Measurements from ENCODE around the gene PRPF4.
"Not testable (repeated sequence)": the region's sequence is repeated elsewhere in the genome, so short reads cannot be mapped to it uniquely, and the experiment has no call there.

The PRPF4 gene

GRCh38 chr9:113267911-113268566 is 7.4 kb upstream of the PRPF4 start:
- no peak for DNase-seq (ENCODE audit: low read depth, low spot score)
- Histone ChIP-seq H3K27me3 (ENCODE audit: control insufficient read depth, insufficient read depth, low read length) (no peaks in the 10 kb centered on the region), H3K9me3 (ENCODE audit: control insufficient read depth, insufficient read depth, low read length) (no peaks in the 10 kb centered on the region), H3K27ac (ENCODE audit: low read length) (no peak overlapping the region), H3K4me3 (ENCODE audit: low read length) (no peak overlapping the region), H3K36me3 (ENCODE audit: control insufficient read depth, insufficient read depth, low read length) (peaks cover 3% of the 10 kb centered on the region; the same call in 1 of the 2 replicates), H3K4me1 (ENCODE audit: control insufficient read depth, insufficient read depth, low read length) (no peaks in the 10 kb centered on the region)
- no CpG with 5 or more reads among the region's 4 CpGs for WGBS (ENCODE audit: insufficient coverage, insufficient read length)

- Histone ChIP-seq H3K4me1 (ENCODE audit: control insufficient read depth, insufficient read depth, low read length) (no peaks in the 10 kb centered on the region), H3K27ac (ENCODE audit: low read length) (no peak overlapping the region), H3K36me3 (ENCODE audit: control insufficient read depth, insufficient read depth, low read length) (peaks cover 3% of the 10 kb centered on the region; the same call in 1 of the 2 replicates), H3K4me3 (ENCODE audit: low read length) (no peak overlapping the region), H3K27me3 (ENCODE audit: control insufficient read depth, insufficient read depth, low read length) (no peaks in the 10 kb centered on the region), H3K9me3 (ENCODE audit: control insufficient read depth, insufficient read depth, low read length) (no peaks in the 10 kb centered on the region)
- WGBS (ENCODE audit: insufficient coverage, insufficient read length): no CpG with 5 or more reads among the region's 2 CpGs
- no peak for DNase-seq (ENCODE audit: low read depth, low spot score)
These were observed 6.1 kb upstream of the PRPF4 start for GRCh38 chr9:113269355-113269754.

GRCh38 chr9:113269871-113270270 is 5.6 kb upstream of the PRPF4 start:
- peaks cover 3% of the 10 kb centered on the region; the same call in 1 of the 2 replicates for H3K36me3 ChIP-seq (ENCODE audit: control insufficient read depth, insufficient read depth, low read length)
- H3K9me3 ChIP-seq (ENCODE audit: control insufficient read depth, insufficient read depth, low read length): no peaks in the 10 kb centered on the region
- H3K4me3 ChIP-seq (ENCODE audit: low read length): no peak overlapping the region
- WGBS (ENCODE audit: insufficient coverage, insufficient read length): no CpG with 5 or more reads among the region's 2 CpGs
- H3K27me3 ChIP-seq (ENCODE audit: control insufficient read depth, insufficient read depth, low read length): no peaks in the 10 kb centered on the region
- no peaks in the 10 kb centered on the region for H3K4me1 ChIP-seq (ENCODE audit: control insufficient read depth, insufficient read depth, low read length)
- H3K27ac ChIP-seq (ENCODE audit: low read length): no peak overlapping the region
- DNase-seq (ENCODE audit: low read depth, low spot score): no peak

GRCh38 chr9:113274474-113275156 is 843 bp upstream of the PRPF4 start:
- Histone ChIP-seq H3K27me3 (ENCODE audit: control insufficient read depth, insufficient read depth, low read length) (no peaks in the 10 kb centered on the region), H3K36me3 (ENCODE audit: control insufficient read depth, insufficient read depth, low read length) (peaks cover 3% of the 10 kb centered on the region; the same call in 1 of the 2 replicates), H3K27ac (ENCODE audit: low read length) (no peak overlapping the region), H3K4me1 (ENCODE audit: control insufficient read depth, insufficient read depth, low read length) (no peaks in the 10 kb centered on the region), H3K9me3 (ENCODE audit: control insufficient read depth, insufficient read depth, low read length) (no peaks in the 10 kb centered on the region), H3K4me3 (ENCODE audit: low read length) (peak overlapping the region; percentile 89; the same call in 1 of the 2 replicates)
- WGBS (ENCODE audit: insufficient coverage, insufficient read length): no CpG with 5 or more reads among the region's 15 CpGs
- no peak for DNase-seq (ENCODE audit: low read depth, low spot score)

- Histone ChIP-seq H3K4me1 (ENCODE audit: control insufficient read depth, insufficient read depth, low read length) (no peaks in the 10 kb centered on the region), H3K9me3 (ENCODE audit: control insufficient read depth, insufficient read depth, low read length) (no peaks in the 10 kb centered on the region), H3K27me3 (ENCODE audit: control insufficient read depth, insufficient read depth, low read length) (no peaks in the 10 kb centered on the region), H3K4me3 (ENCODE audit: low read length) (no peak overlapping the region), H3K36me3 (ENCODE audit: control insufficient read depth, insufficient read depth, low read length) (peaks cover 11% of the 10 kb centered on the region; the same call in 1 of the 2 replicates), H3K27ac (ENCODE audit: low read length) (no peak overlapping the region)
- DNase-seq (ENCODE audit: low read depth, low spot score): no peak
- WGBS (ENCODE audit: insufficient coverage, insufficient read length): no CpG with 5 or more reads among the region's 4 CpGs
These were observed 3.4 kb downstream of the PRPF4 start for GRCh38 chr9:113278840-113279239.

- DNase-seq (ENCODE audit: low read depth, low spot score): no peak
- Histone ChIP-seq H3K27me3 (ENCODE audit: control insufficient read depth, insufficient read depth, low read length) (no peaks in the 10 kb centered on the region), H3K36me3 (ENCODE audit: control insufficient read depth, insufficient read depth, low read length) (peaks cover 24% of the 10 kb centered on the region; the same call in 1 of the 2 replicates), H3K4me1 (ENCODE audit: control insufficient read depth, insufficient read depth, low read length) (no peaks in the 10 kb centered on the region), H3K9me3 (ENCODE audit: control insufficient read depth, insufficient read depth, low read length) (no peaks in the 10 kb centered on the region), H3K4me3 (ENCODE audit: low read length) (no peak overlapping the region), H3K27ac (ENCODE audit: low read length) (no peak overlapping the region)
- no CpG with 5 or more reads among the region's 4 CpGs for WGBS (ENCODE audit: insufficient coverage, insufficient read length)
These were observed 5.9 kb downstream of the PRPF4 start for GRCh38 chr9:113281356-113281755.

GRCh38 chr9:113289091-113289490 is 13.6 kb downstream of the PRPF4 start:
- H3K27ac ChIP-seq (ENCODE audit: low read length): no peak overlapping the region

GRCh38 chr9:113290052-113290607 is 14.7 kb downstream of the PRPF4 start:
- Histone ChIP-seq H3K9me3 (ENCODE audit: control insufficient read depth, insufficient read depth, low read length) (no peaks in the 10 kb centered on the region), H3K4me3 (ENCODE audit: low read length) (no peak overlapping the region), H3K27ac (ENCODE audit: low read length) (no peak overlapping the region), H3K36me3 (ENCODE audit: control insufficient read depth, insufficient read depth, low read length) (peaks cover 32% of the 10 kb centered on the region; the same call in 1 of the 2 replicates), H3K4me1 (ENCODE audit: control insufficient read depth, insufficient read depth, low read length) (no peaks in the 10 kb centered on the region), H3K27me3 (ENCODE audit: control insufficient read depth, insufficient read depth, low read length) (no peaks in the 10 kb centered on the region)
- no peak for DNase-seq (ENCODE audit: low read depth, low spot score)
- no CpG with 5 or more reads among the region's 6 CpGs for WGBS (ENCODE audit: insufficient coverage, insufficient read length)

More at GRCh38 chr9:113289091-113289490, 13.6 kb downstream of the PRPF4 start:
- no peak for DNase-seq (ENCODE audit: low read depth, low spot score)
- H3K36me3 ChIP-seq (ENCODE audit: control insufficient read depth, insufficient read depth, low read length): peaks cover 37% of the 10 kb centered on the region; the same call in 1 of the 2 replicates
- no peaks in the 10 kb centered on the region for H3K4me1 ChIP-seq (ENCODE audit: control insufficient read depth, insufficient read depth, low read length)
- H3K4me3 ChIP-seq (ENCODE audit: low read length): no peak overlapping the region
- WGBS (ENCODE audit: insufficient coverage, insufficient read length): no CpG with 5 or more reads among the region's 2 CpGs
- no peaks in the 10 kb centered on the region for H3K9me3 ChIP-seq (ENCODE audit: control insufficient read depth, insufficient read depth, low read length)
- H3K27me3 ChIP-seq (ENCODE audit: control insufficient read depth, insufficient read depth, low read length): no peaks in the 10 kb centered on the region

GRCh38 chr9:113293285-113293878 is 17.9 kb downstream of the PRPF4 start:
- no peak for DNase-seq (ENCODE audit: low read depth, low spot score)
- Histone ChIP-seq H3K36me3 (ENCODE audit: control insufficient read depth, insufficient read depth, low read length) (peaks cover 16% of the 10 kb centered on the region; the same call in 1 of the 2 replicates), H3K4me1 (ENCODE audit: control insufficient read depth, insufficient read depth, low read length) (no peaks in the 10 kb centered on the region), H3K27me3 (ENCODE audit: control insufficient read depth, insufficient read depth, low read length) (no peaks in the 10 kb centered on the region), H3K4me3 (ENCODE audit: low read length) (no peak overlapping the region), H3K27ac (ENCODE audit: low read length) (no peak overlapping the region), H3K9me3 (ENCODE audit: control insufficient read depth, insufficient read depth, low read length) (no peaks in the 10 kb centered on the region)
- no CpG with 5 or more reads among the region's 7 CpGs for WGBS (ENCODE audit: insufficient coverage, insufficient read length)

GRCh38 chr9:113296247-113296646 is 20.8 kb downstream of the PRPF4 start:
- H3K4me3 ChIP-seq (ENCODE audit: low read length); DNase-seq (ENCODE audit: low read depth, low spot score); H3K9me3 ChIP-seq (ENCODE audit: control insufficient read depth, insufficient read depth, low read length); H3K27me3 ChIP-seq (ENCODE audit: control insufficient read depth, insufficient read depth, low read length); H3K27ac ChIP-seq (ENCODE audit: low read length); H3K4me1 ChIP-seq (ENCODE audit: control insufficient read depth, insufficient read depth, low read length); H3K36me3 ChIP-seq (ENCODE audit: control insufficient read depth, insufficient read depth, low read length): not testable (repeated sequence)
- WGBS (ENCODE audit: insufficient coverage, insufficient read length): no CpG with 5 or more reads among the region's 8 CpGs

Measured in iPS DF 6.9 (cell line).